CD14-positive monocyte (primary cell): Measurements from ENCODE around the gene GBP1. TPM values are rescaled to one million over a fixed set of nuclear protein-coding genes. Genes with fewer than 3 reads are reported as not detected.

Experiments
- DNase-seq, 3 donors: peaks; one replicate each; pipeline ENCODE4 v3.0.0-alpha.2; 2011 to 2022
- H2AFZ ChIP-seq: 2 replicates; pipeline ENCODE4 v1.6.0; 2012; ENCODE audit warnings: mild to moderate bottlenecking, low read depth, low read length, inconsistent platforms; ENCODE audit not compliant: insufficient read depth, poor library complexity, severe bottlenecking
- H3K27ac ChIP-seq, 2 donors: 1 replicate in 1 of 2; 2 replicates in 1 of 2; pipeline ENCODE4 v1.5.1; 2012 to 2013; ENCODE audit warnings: low read length in 2 of 2, control low read depth in 1 of 2, inconsistent platforms in 1 of 2, low read depth in 1 of 2, mild to moderate bottlenecking in 1 of 2
- H3K27me3 ChIP-seq, 2 donors: one replicate each; pipeline versions ENCODE4 v1.6.0 to v1.6.1; 2011 to 2013; ENCODE audit warnings: low read length in 2 of 2; ENCODE audit not compliant: control insufficient read depth in 2 of 2, insufficient read depth in 2 of 2
- H3K36me3 ChIP-seq, 2 donors: replicated peaks in 1 of 2; 1 replicate in 1 of 2; 2 replicates in 1 of 2; pipeline versions ENCODE4 v1.5.1 to v1.6.1; 2012 to 2013; ENCODE audit warnings: low read length in 2 of 2, control low read depth in 1 of 2, inconsistent platforms in 1 of 2, mild to moderate bottlenecking in 1 of 2; ENCODE audit not compliant: insufficient read depth in 2 of 2, control insufficient read depth in 1 of 2
- H3K4me1 ChIP-seq, 2 donors: 1 replicate in 1 of 2; 2 replicates in 1 of 2; pipeline versions ENCODE4 v1.5.1 to v1.6.1; 2012 to 2013; ENCODE audit warnings: low read length in 2 of 2, control low read depth in 1 of 2, inconsistent platforms in 1 of 2, mild to moderate bottlenecking in 1 of 2, moderate library complexity in 1 of 2; ENCODE audit not compliant: insufficient read depth in 2 of 2, control insufficient read depth in 1 of 2
- H3K4me2 ChIP-seq: replicated peaks from 2 replicates; pipeline ENCODE3; 2012; ENCODE audit warnings: low read length, moderate library complexity, mild to moderate bottlenecking; ENCODE audit not compliant: poor library complexity, severe bottlenecking; ENCODE audit errors: extremely low read depth
- H3K4me3 ChIP-seq, 3 experiments: fragments of 200-600 bp in 1 of 3; sonication (generic) in 1 of 3; replicated peaks in 1 of 3; 1 replicate in 2 of 3; 2 replicates in 1 of 3; pipeline ENCODE4 v1.5.1; 2011 to 2013; ENCODE audit warnings: low read length in 3 of 3, mild to moderate bottlenecking in 3 of 3, control low read depth in 2 of 3, low read depth in 2 of 3, inconsistent platforms in 1 of 3, moderate library complexity in 1 of 3
- H3K79me2 ChIP-seq: 2 replicates; pipeline ENCODE4 v1.6.0; 2012; ENCODE audit warnings: mild to moderate bottlenecking, control low read depth, inconsistent platforms, low read length, moderate library complexity; ENCODE audit not compliant: insufficient read depth
- H3K9ac ChIP-seq: 2 replicates; pipeline ENCODE4 v1.6.0; 2017; ENCODE audit warnings: low read length, mild to moderate bottlenecking; ENCODE audit not compliant: insufficient read depth, poor library complexity, severe bottlenecking
- H3K9me3 ChIP-seq, 2 donors: replicated peaks in 1 of 2; 1 replicate in 1 of 2; 2 replicates in 1 of 2; pipeline versions ENCODE4 v1.5.1 to v1.6.1; 2012 to 2013; ENCODE audit warnings: low read length in 2 of 2, control low read depth in 1 of 2; ENCODE audit not compliant: control insufficient read depth in 1 of 2, insufficient read depth in 1 of 2
- H4K20me1 ChIP-seq: 2 replicates; pipeline ENCODE4 v1.6.0; 2012; ENCODE audit warnings: mild to moderate bottlenecking, low read length, control low read depth, moderate library complexity; ENCODE audit not compliant: insufficient read depth
- H3K27ac Mint-ChIP-seq, 7 donors: one replicate each; pipeline ENCODE4 v1.8.0; 2020; ENCODE audit warnings: mild to moderate bottlenecking in 7 of 7, mixed read lengths in 7 of 7, moderate library complexity in 6 of 7, inconsistent platforms in 2 of 7
- H3K27me3 Mint-ChIP-seq, 3 donors: one replicate each; pipeline ENCODE4 v1.8.0; 2021 to 2022; ENCODE audit warnings: low read depth in 3 of 3, mild to moderate bottlenecking in 3 of 3, mixed read lengths in 3 of 3, moderate library complexity in 3 of 3, inconsistent platforms in 1 of 3
- H3K36me3 Mint-ChIP-seq, 2 donors: one replicate each; pipeline ENCODE4 v1.8.0; 2020; ENCODE audit warnings: mixed read lengths in 2 of 2, inconsistent platforms in 1 of 2, mild to moderate bottlenecking in 1 of 2
- H3K4me1 Mint-ChIP-seq: one replicate; pipeline ENCODE4 v1.8.0; 2020; ENCODE audit warnings: mild to moderate bottlenecking, mixed read lengths
- H3K4me3 Mint-ChIP-seq, 2 donors: one replicate each; pipeline ENCODE4 v1.8.0; 2020; ENCODE audit warnings: mild to moderate bottlenecking in 2 of 2, mixed read lengths in 2 of 2, moderate library complexity in 1 of 2
- H3K9me3 Mint-ChIP-seq, 7 donors: one replicate each; pipeline ENCODE4 v1.8.0; 2020 to 2022; ENCODE audit warnings: mixed read lengths in 7 of 7, mild to moderate bottlenecking in 6 of 7, moderate library complexity in 6 of 7, inconsistent platforms in 2 of 7
- WGBS: methylation state at CpG from one replicate; pipeline ENCODE4 v1.1.5; 2013; ENCODE audit warnings: missing lambda C conversion rate; ENCODE audit not compliant: insufficient coverage; 5-methylcytosine and 5-hydroxymethylcytosine counted together
- intact Hi-C, 2 donors: fragments of 100-400 bp; cut with micrococcal nuclease; formaldehyde crosslinking; loops; one replicate each; pipeline versions ENCODE4 v1.15.0 to v1.15.1; 2023
- polyA plus RNA-seq, 3 donors: library from polyadenylated mRNA; depleted of rRNA in 1 of 3; unstranded in 2 of 3; stranded (reverse) in 1 of 3; fragments of 300-500 nt in 2 of 3; fragments of >200 nt in 1 of 3; fragmentation: Illumina TruSeq in 2 of 3; gene quantifications; 1 replicate in 2 of 3; 2 replicates in 1 of 3; pipeline ENCODE4 v1.2.3, GENCODE V29; 2012 to 2021
- TF ChIP-seq, protein P1 (sequence below): fragments of 200-600 bp; IDR thresholded peaks from one replicate; pipeline ENCODE4 v1.8.0; 2022; ENCODE audit warnings: antibody characterized with exemption, mild to moderate bottlenecking

Gene GBP1
- polyA plus RNA-seq, 3 donors = 19.5 to 35.2 (median 23.7) TPM

DNA sequence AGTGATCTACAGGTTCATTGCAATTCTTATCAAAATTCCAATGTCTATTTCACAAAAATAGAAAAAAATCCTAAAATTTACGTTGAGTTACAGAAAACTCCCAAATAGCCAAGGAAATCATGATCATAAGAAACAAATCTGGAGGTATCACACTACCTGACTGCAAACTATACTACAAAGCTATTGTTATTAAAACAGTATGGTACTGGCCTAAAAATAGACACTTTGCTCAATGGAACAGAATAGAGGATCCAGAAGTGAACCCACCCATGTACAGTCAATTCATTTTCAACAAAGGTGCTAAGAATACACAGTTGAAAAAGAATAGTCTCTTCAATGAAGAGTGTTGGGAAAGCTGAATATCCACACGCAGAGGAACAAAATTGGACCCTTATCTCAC is 30.7 kb upstream of the GBP1 start:
- H4K20me1 ChIP-seq = no peaks in the 10 kb centered on the region
- Mint-ChIP-seq H3K36me3 (no peaks in the 10 kb centered on the region), H3K4me1 (no peaks in the 10 kb centered on the region), H3K4me3 (no peak overlapping the region), H3K27ac (no peak overlapping the region), H3K27me3 (peaks cover 0 to 4% (median 0%) of the 10 kb centered on the region in 3 donors), H3K9me3 (peaks cover 4 to 16% (median 9%) of the 10 kb centered on the region in 7 donors)
- no peak overlapping the region for H3K4me3 ChIP-seq
- H3K9me3 ChIP-seq = peaks cover 3 to 5% of the 10 kb centered on the region in 2 donors
- no peaks in the 10 kb centered on the region for H3K4me1 ChIP-seq
- H3K27me3 ChIP-seq = no peaks in the 10 kb centered on the region
- no peak for DNase-seq
- intact Hi-C loops = no loop called here
- no peak overlapping the region for H2AFZ ChIP-seq
- no peak overlapping the region for H3K27ac ChIP-seq
- no peaks in the 10 kb centered on the region for H3K36me3 ChIP-seq
- TF ChIP-seq, protein P1, sequence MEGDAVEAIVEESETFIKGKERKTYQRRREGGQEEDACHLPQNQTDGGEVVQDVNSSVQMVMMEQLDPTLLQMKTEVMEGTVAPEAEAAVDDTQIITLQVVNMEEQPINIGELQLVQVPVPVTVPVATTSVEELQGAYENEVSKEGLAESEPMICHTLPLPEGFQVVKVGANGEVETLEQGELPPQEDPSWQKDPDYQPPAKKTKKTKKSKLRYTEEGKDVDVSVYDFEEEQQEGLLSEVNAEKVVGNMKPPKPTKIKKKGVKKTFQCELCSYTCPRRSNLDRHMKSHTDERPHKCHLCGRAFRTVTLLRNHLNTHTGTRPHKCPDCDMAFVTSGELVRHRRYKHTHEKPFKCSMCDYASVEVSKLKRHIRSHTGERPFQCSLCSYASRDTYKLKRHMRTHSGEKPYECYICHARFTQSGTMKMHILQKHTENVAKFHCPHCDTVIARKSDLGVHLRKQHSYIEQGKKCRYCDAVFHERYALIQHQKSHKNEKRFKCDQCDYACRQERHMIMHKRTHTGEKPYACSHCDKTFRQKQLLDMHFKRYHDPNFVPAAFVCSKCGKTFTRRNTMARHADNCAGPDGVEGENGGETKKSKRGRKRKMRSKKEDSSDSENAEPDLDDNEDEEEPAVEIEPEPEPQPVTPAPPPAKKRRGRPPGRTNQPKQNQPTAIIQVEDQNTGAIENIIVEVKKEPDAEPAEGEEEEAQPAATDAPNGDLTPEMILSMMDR = no peak
- H3K9ac ChIP-seq = no peak overlapping the region
- no peaks in the 10 kb centered on the region for H3K79me2 ChIP-seq
- WGBS = no CpG with 5 or more reads among the region's 2 CpGs
- H3K4me2 ChIP-seq = no peak overlapping the region

DNA sequence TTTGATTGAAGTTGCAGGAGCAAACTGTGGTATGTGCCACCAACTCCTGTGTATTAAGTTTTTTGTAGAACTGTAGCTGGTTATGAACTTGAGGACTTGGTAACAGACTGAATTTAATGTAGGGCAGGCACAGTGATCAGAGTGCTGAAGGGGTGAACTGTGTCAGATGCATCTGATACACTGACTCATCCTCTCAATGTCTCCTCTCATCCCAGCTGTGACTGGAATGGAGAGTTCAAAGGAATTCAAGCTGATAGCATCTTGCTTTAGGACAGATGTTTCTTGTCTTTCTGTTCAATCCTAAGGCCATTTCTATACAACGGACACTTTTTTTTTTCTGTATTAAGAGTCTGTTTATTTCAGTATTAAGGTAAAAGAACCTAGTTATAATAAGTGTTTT is 25.0 kb upstream of the GBP1 start:
- no peaks in the 10 kb centered on the region for H3K36me3 Mint-ChIP-seq
- H3K36me3 ChIP-seq = no peaks in the 10 kb centered on the region
- H3K79me2 ChIP-seq = no peaks in the 10 kb centered on the region
- no peaks in the 10 kb centered on the region for H3K27me3 Mint-ChIP-seq
- no peak overlapping the region for H3K27ac ChIP-seq
- H3K27me3 ChIP-seq = no peaks in the 10 kb centered on the region
- H3K4me2 ChIP-seq = no peak overlapping the region
- no peak overlapping the region for H3K9ac ChIP-seq
- H3K4me3 Mint-ChIP-seq = no peak overlapping the region
- H3K4me1 ChIP-seq = no peaks in the 10 kb centered on the region
- no CpG with 5 or more reads among the region's 1 CpG for WGBS
- no peak for DNase-seq
- no peak overlapping the region for H2AFZ ChIP-seq
- no peak overlapping the region for H3K27ac Mint-ChIP-seq
- H4K20me1 ChIP-seq = no peaks in the 10 kb centered on the region
- no peaks in the 10 kb centered on the region for H3K9me3 ChIP-seq
- peaks cover 0 to 3% (median 0%) of the 10 kb centered on the region in 7 donors for H3K9me3 Mint-ChIP-seq
- intact Hi-C loops = loop anchor here in 1 of 2 donors (10.0 kb wide), 1 partner anchor 365 kb away; no protein-coding TSS in a partner anchor
- no peak overlapping the region for H3K4me3 ChIP-seq
- TF ChIP-seq, protein P1 = no peak
- H3K4me1 Mint-ChIP-seq = peaks cover 2% of the 10 kb centered on the region
